ENCODE data around the gene GNRH2. TPM values are rescaled to one million over a fixed set of nuclear protein-coding genes. Genes with fewer than 3 reads are reported as not detected.

Gene GNRH2
- total and polyA plus RNA-seq, 2 donors (not counting 1 experiment from before 2014, with no cell fraction given), result 2.5 TPM; not detected in 1

DNA sequence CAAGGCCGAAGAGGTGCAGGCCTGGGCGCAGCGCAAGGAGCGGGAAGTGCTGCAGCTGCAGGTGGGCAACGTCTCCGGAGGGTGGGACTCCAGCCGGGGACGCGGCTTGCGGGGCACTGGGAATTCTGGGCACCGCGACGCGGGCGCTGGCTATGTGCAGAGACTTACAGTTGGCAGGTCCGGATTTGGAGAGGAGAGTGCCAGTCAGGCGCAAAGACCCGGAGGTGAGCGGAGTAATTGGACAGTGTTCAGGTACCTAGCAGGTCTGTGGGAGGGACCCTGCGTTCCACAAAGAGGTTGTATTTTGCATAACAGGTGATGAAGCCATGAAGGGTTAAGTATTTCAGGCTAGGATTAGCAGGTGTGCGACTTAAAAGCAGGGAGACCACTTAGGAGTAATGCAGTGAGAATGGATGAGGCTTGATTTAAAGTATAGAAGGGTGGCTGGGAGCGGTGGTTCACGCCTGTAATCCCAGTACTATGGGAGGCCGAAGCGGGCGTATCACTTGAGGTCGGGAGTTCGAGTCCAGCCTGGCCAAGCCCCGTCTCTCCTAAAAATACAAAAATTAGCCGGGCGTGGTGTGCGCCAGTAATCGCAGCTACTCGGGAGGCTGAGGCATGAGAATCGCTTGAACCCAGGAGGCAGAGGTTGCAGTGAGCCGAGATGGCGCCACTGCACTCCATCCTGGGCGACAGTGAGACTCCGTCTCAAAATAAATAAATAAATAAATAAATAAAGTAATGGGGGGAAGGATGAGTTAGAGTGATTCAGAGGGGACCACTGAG lies 3.4 kb downstream of the GNRH2 start:
- Mint-ChIP-seq H3K9me3 (ENCODE audit: insufficient read depth) (no peaks in the 10 kb centered on the region), H3K27me3 (no peaks in the 10 kb centered on the region), H3K27ac (peak overlapping the region; percentile 56), H3K4me1 (peaks cover 15% of the 10 kb centered on the region), H3K4me3 (peak overlapping the region; percentile 95)
- Histone ChIP-seq H3K27me3 (replicated peaks in 1 of 4; ENCODE audit: control extremely low read depth in 1 of 4, control insufficient read depth in 3 of 4, insufficient read depth in 4 of 4, low read length in 3 of 4) (no peaks in the 10 kb centered on the region), H4K20me1 (ENCODE audit: control insufficient read depth, insufficient read depth, low read length, poor library complexity, severe bottlenecking) (peaks cover 20% of the 10 kb centered on the region), H3K27ac (ENCODE audit: low read length in 2 of 2) (peak overlapping the region in 1 of 2 donors; percentile 88), H3K4me2 (replicated peaks; ENCODE audit: low read depth, low read length, poor library complexity, severe bottlenecking) (peak overlapping the region; percentile 93), H3K79me2 (ENCODE audit: control insufficient read depth, insufficient read depth, low read length) (peaks cover 17% of the 10 kb centered on the region), H3K9ac (ENCODE audit: low read length) (peak overlapping the region; percentile 85), H3K4me3 (ENCODE audit: control extremely low read depth in 1 of 5, extremely low read depth in 1 of 5, insufficient read depth in 1 of 5, low read depth in 2 of 5, low read length in 4 of 5) (peak overlapping the region; percentile 3 to 89 (median 82)), H3K4me1 (ENCODE audit: control insufficient read depth in 2 of 2, insufficient read depth in 2 of 2, low read length in 2 of 2) (peaks cover 11 to 17% of the 10 kb centered on the region in 2 donors), H2AFZ (ENCODE audit: insufficient read depth, low read depth, low read length, poor library complexity, severe bottlenecking) (peak overlapping the region; percentile 91), H3K36me3 (replicated peaks in 1 of 2; ENCODE audit: control extremely low read depth in 1 of 2, control insufficient read depth in 1 of 2, extremely low read depth in 1 of 2, insufficient read depth in 2 of 2, low read length in 1 of 2) (peaks cover 0 to 19% of the 10 kb centered on the region in 2 experiments), H3K9me3 (ENCODE audit: control extremely low read depth in 1 of 3, control insufficient read depth in 2 of 3, insufficient read depth in 1 of 3, low read length in 2 of 3) (no peaks in the 10 kb centered on the region)
- intact Hi-C loops (cut with micrococcal nuclease), result loop anchor here (2.0 to 10.0 kb wide), 4 partner anchors 158 to 720 kb away; partner anchors contain the start of genes ADISSP, ATRN, DDRGK1 and PTPRA
- ChIA-PET POLR2A (no interaction called here), CTCF (no interaction called here)
- no peak for ATAC-seq (ENCODE audit: low read depth)
- TF ChIP-seq EZH2 (IDR thresholded peaks at IDR 0.05; ENCODE audit: borderline replicate concordance, insufficient read depth, low read depth, low read length, poor library complexity, severe bottlenecking), result no peak
- TF ChIP-seq, protein P1, sequence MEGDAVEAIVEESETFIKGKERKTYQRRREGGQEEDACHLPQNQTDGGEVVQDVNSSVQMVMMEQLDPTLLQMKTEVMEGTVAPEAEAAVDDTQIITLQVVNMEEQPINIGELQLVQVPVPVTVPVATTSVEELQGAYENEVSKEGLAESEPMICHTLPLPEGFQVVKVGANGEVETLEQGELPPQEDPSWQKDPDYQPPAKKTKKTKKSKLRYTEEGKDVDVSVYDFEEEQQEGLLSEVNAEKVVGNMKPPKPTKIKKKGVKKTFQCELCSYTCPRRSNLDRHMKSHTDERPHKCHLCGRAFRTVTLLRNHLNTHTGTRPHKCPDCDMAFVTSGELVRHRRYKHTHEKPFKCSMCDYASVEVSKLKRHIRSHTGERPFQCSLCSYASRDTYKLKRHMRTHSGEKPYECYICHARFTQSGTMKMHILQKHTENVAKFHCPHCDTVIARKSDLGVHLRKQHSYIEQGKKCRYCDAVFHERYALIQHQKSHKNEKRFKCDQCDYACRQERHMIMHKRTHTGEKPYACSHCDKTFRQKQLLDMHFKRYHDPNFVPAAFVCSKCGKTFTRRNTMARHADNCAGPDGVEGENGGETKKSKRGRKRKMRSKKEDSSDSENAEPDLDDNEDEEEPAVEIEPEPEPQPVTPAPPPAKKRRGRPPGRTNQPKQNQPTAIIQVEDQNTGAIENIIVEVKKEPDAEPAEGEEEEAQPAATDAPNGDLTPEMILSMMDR (IDR thresholded peaks at IDR 0.05), result no peak
- no peak for DNase-seq
- WGBS (ENCODE audit: insufficient coverage), result 43% methylated on average over 35 of the region's 39 CpGs
